PC-9 (cell line): ENCODE data around the gene PYROXD2. TPM values are rescaled to one million over a fixed set of nuclear protein-coding genes. Genes with fewer than 3 reads are reported as not detected.

Experiments used
- BruUV-seq: library from RNA; stranded (reverse); fragments of 400-500 nt; replicated peaks from 2 replicates; lab custom pipeline; 2021; lab: Mats Ljungman, UMichigan
- CTCF ChIA-PET: fragments of 300-600 bp; sonication (Branson Sonifier 250); formaldehyde crosslinking; loops from one replicate; lab custom pipeline; 2022; ENCODE audit warnings: antibody characterized with exemption; lab: Charles Lee
- POLR2A ChIA-PET: fragments of 300-600 bp; sonication (Branson Sonifier 250); formaldehyde crosslinking; loops from one replicate; lab custom pipeline; 2022; ENCODE audit warnings: antibody characterized with exemption; ENCODE audit not compliant: unreplicated experiment; lab: Charles Lee
- DNase-seq, 2 experiments: peaks; one replicate each; pipeline versions ENCODE4 v3.0.0 to v3.0.0-alpha.2; 2015 to 2022; ENCODE audit warnings: mixed read lengths in 1 of 2
- H2AFZ ChIP-seq: fragments of 200-600 bp; sonication (generic); 2 replicates; pipeline ENCODE4 v1.8.1; 2017; ENCODE audit warnings: antibody characterized with exemption
- H3F3A ChIP-seq: fragments of 200-600 bp; sonication (generic); 2 replicates; pipeline ENCODE4 v1.8.1; 2017; ENCODE audit warnings: antibody characterized with exemption, mild to moderate bottlenecking, low read depth; ENCODE audit not compliant: insufficient read depth
- H3K27ac ChIP-seq: fragments of 200-600 bp; sonication (generic); 2 replicates; pipeline ENCODE4 v1.6.1; 2016; ENCODE audit warnings: mixed run types
- H3K27me3 ChIP-seq: fragments of 200-600 bp; sonication (generic); 2 replicates; pipeline ENCODE4 v1.6.1; 2016; ENCODE audit warnings: low read depth, mixed run types; ENCODE audit not compliant: insufficient read depth
- H3K36me3 ChIP-seq: fragments of 200-600 bp; sonication (generic); 2 replicates; pipeline ENCODE4 v1.6.1; 2016; ENCODE audit warnings: low read depth, mixed run types
- H3K4me1 ChIP-seq: fragments of 200-600 bp; sonication (generic); replicated peaks from 2 replicates; pipeline ENCODE4 v1.6.1; 2016; ENCODE audit warnings: mixed run types; ENCODE audit not compliant: insufficient read depth
- H3K4me2 ChIP-seq: fragments of 200-600 bp; sonication (generic); 2 replicates; pipeline ENCODE4 v1.6.1; 2017; ENCODE audit warnings: mixed run types
- H3K4me3 ChIP-seq: fragments of 200-600 bp; sonication (generic); 2 replicates; pipeline ENCODE4 v1.6.1; 2016; ENCODE audit warnings: mixed run types
- H3K79me2 ChIP-seq: fragments of 200-600 bp; sonication (generic); 2 replicates; pipeline ENCODE4 v1.6.1; 2017; ENCODE audit warnings: low read depth, mixed run types
- H3K9me2 ChIP-seq: fragments of 200-600 bp; sonication (generic); 2 replicates; pipeline ENCODE4 v1.8.1; 2017; ENCODE audit warnings: mild to moderate bottlenecking; ENCODE audit not compliant: insufficient read depth
- H3K9me3 ChIP-seq: fragments of 200-600 bp; sonication (generic); 2 replicates; pipeline ENCODE4 v1.8.1; 2016; ENCODE audit warnings: low read depth; ENCODE audit not compliant: insufficient read depth
- H4K20me1 ChIP-seq: fragments of 200-600 bp; sonication (generic); 2 replicates; pipeline ENCODE4 v1.8.1; 2017; ENCODE audit not compliant: insufficient read depth
- CTCF ChIP-seq: fragments of 200-600 bp; sonication (generic); conservative IDR thresholded peaks from 2 replicates; pipeline ENCODE4 v1.6.1; 2017; ENCODE audit warnings: mixed run types, antibody characterized with exemption, mild to moderate bottlenecking, moderate library complexity
- EZH2 ChIP-seq: fragments of 200-600 bp; sonication (generic); IDR thresholded peaks from 2 replicates; pipeline ENCODE4 v1.8.0; 2017; ENCODE audit warnings: antibody characterized with exemption, low read depth
- intact Hi-C: fragments of 100-400 bp; cut with micrococcal nuclease; formaldehyde crosslinking; loops from one replicate; pipeline ENCODE4 v1.10.0; 2022; ENCODE audit not compliant: unreplicated experiment
- total RNA-seq: library from RNA; stranded (reverse); gene quantifications from 2 replicates; pipeline ENCODE4 v1.2.3, GENCODE V29; 2021

PYROXD2 gene
- total RNA-seq, 1 experiment from 2014 or later, result 28.0 TPM

DNA sequence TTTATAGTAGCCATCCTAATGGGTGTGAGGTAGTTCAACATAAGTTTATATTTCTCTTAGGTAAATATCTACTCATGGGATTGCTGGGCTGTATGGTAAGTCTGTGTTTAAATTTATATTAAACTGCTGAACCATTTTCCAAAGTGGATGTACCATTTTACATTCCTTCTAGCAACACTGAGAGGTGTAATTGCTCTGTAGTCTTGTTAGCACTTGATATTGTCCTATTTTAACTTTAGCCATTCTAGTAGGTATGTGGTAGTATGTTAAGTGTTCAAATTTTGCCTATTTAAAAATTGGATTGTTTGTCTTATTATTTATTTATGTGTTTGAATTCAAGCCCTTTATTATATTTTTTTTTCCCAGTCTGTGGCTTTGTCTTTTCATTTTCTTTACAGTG lies 34.3 kb upstream of the PYROXD2 start:
- no peaks in the 10 kb centered on the region for H3K27me3 ChIP-seq
- H3K36me3 ChIP-seq, result no peaks in the 10 kb centered on the region
- intact Hi-C loops, result loop anchor here (5.0 kb wide), 1 partner anchor 137 kb away; no protein-coding TSS in a partner anchor
- H3K27ac ChIP-seq, result no peak overlapping the region
- peaks cover 15% of the 10 kb centered on the region; the same call in 1 of the 2 replicates for H3K79me2 ChIP-seq
- H2AFZ ChIP-seq, result no peak overlapping the region
- H3K4me2 ChIP-seq, result no peak overlapping the region
- POLR2A ChIA-PET, result no interaction called here
- BruUV-seq, result no TSS peak
- H4K20me1 ChIP-seq, result no peaks in the 10 kb centered on the region
- TF ChIP-seq EZH2 (no peak), CTCF (no peak)
- H3F3A ChIP-seq, result no peaks in the 10 kb centered on the region
- DNase-seq, result no peak
- H3K9me3 ChIP-seq, result no peaks in the 10 kb centered on the region
- CTCF ChIA-PET, result no interaction called here
- no peak overlapping the region for H3K4me3 ChIP-seq
- H3K9me2 ChIP-seq, result no peaks in the 10 kb centered on the region
- H3K4me1 ChIP-seq, result 0 out of 2 replicates have a peak, but pooled peaks cover 4% of the 10 kb centered on the region

DNA sequence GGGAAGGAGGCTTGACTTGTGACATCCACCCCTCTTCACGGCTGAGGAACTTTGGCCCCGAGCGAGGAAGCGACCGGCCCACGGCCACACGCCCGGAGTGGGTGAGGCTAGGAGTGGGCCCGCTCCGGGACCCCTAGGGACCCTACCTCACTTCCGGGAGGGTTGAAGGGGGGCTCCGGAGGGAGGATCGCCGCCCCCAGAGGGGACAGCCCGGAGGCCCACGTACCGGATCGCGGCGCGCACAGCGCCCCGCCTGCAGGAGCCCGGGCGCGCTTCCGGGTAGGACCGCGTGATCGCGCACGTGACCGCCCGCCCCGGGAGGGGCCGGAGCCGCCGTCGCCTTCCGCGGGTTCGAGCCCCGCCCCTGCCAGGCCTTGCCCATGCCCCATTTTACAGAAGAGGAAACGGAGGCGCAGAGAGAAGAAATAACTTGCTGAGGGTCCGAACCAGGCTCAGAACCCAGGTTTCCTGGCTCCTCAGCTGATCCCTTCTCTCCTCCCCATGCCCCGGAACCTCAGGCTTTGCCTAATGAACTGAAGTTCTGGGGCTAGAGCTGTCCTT lies 31.8 kb upstream of the PYROXD2 start, which contains the start of gene HPS1:
Gene HPS1, minus strand, starts transcription at position 275 of the 561 bp plus-strand sequence. CDS start 3,695 bp downstream, outside the sequence.
- DNase-seq, result peak in 1 of 2 experiments; percentile 57
- BruUV-seq, result no TSS peak
- peak within 1 kb of the TSS; percentile 98 for H2AFZ ChIP-seq
- ChIA-PET POLR2A (interaction anchor here (0.6 to 0.8 kb wide), 2 partner anchors 134 to 277 kb away, joined by 5 to 13 read pairs; no protein-coding TSS in a partner anchor), CTCF (interaction anchor here (1.2 kb wide), 1 partner anchor 21 kb away, joined by 4 read pairs; no protein-coding TSS in a partner anchor)
- no peaks in the 10 kb centered on the region for H3K9me2 ChIP-seq
- peak within 1 kb of the TSS; percentile 95 for H3K4me2 ChIP-seq
- TF ChIP-seq EZH2, result no peak
- intact Hi-C loops, result loop anchor here (5.0 kb wide), 1 partner anchor 134 kb away; no protein-coding TSS in a partner anchor
- H3K36me3 ChIP-seq, result peaks cover 4% of the 10 kb centered on the region; the same call in 1 of the 2 replicates
- H3F3A ChIP-seq, result no peaks in the 10 kb centered on the region
- H3K4me3 ChIP-seq, result peak within 1 kb of the TSS; percentile 82
- no peaks in the 10 kb centered on the region for H3K9me3 ChIP-seq
- H3K79me2 ChIP-seq, result peaks cover 15% of the 10 kb centered on the region; the same call in 1 of the 2 replicates
- H3K4me1 ChIP-seq, result 0 out of 2 replicates have a peak, but pooled peaks cover 4% of the 10 kb centered on the region
- H4K20me1 ChIP-seq, result no peaks in the 10 kb centered on the region
- H3K27ac ChIP-seq, result peak within 1 kb of the TSS; percentile 47
- no peaks in the 10 kb centered on the region for H3K27me3 ChIP-seq

DNA sequence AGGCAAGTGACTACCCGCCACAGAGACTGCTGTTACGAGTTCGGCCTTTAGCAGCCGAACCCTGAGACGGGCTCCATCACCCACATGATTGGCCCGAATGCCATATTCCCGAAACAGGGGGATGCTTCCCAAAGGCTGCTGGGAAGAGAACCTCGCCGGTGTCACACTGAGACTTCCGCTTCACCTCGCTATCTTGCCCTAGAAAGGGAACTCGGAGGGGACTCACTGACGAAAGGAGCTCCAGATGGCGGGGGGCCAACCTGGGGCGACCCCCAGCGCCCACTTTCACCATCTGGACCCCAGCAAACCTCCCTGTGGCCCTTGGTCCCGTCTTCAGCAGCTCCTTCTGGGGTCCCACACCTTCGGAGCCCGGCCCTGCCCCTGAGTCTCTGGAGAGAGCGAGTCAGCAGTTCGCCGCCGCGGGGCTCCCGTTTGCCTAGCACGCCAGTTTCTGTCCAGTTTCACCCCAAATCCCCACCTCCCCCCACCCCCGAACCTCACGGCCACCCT lies 31.2 kb upstream of the PYROXD2 start:
- ChIA-PET CTCF (interaction anchor here (1.2 kb wide), 1 partner anchor 21 kb away, joined by 4 read pairs; no protein-coding TSS in a partner anchor), POLR2A (interaction anchor here (0.6 to 0.8 kb wide), 2 partner anchors 135 to 276 kb away, joined by 5 to 13 read pairs; no protein-coding TSS in a partner anchor)
- no peaks in the 10 kb centered on the region for H3K9me2 ChIP-seq
- no peaks in the 10 kb centered on the region for H3K9me3 ChIP-seq
- H3K36me3 ChIP-seq, result peaks cover 7% of the 10 kb centered on the region; the same call in 1 of the 2 replicates
- TF ChIP-seq EZH2 (no peak), CTCF (no peak)
- H3F3A ChIP-seq, result no peaks in the 10 kb centered on the region
- peak overlapping the region; percentile 95 for H3K4me2 ChIP-seq
- peaks cover 15% of the 10 kb centered on the region; the same call in 1 of the 2 replicates for H3K79me2 ChIP-seq
- peak; percentile 3 to 34 for DNase-seq
- intact Hi-C loops, result loop anchor here (5.0 kb wide), 1 partner anchor 134 kb away; no protein-coding TSS in a partner anchor
- no peaks in the 10 kb centered on the region for H4K20me1 ChIP-seq
- peak overlapping the region; percentile 82 for H3K4me3 ChIP-seq
- 0 out of 2 replicates have a peak, but pooled peaks cover 4% of the 10 kb centered on the region for H3K4me1 ChIP-seq
- peak overlapping the region; percentile 47 for H3K27ac ChIP-seq
- H3K27me3 ChIP-seq, result no peaks in the 10 kb centered on the region
- BruUV-seq, result TSS peak; percentile 51
- H2AFZ ChIP-seq, result peak overlapping the region; percentile 98
